Endothelial cell of umbilical vein (primary cell): Measurements from ENCODE around the gene PCSK6. TPM values are rescaled to one million over a fixed set of nuclear protein-coding genes. Genes with fewer than 3 reads are reported as not detected.
"Not testable (repeated sequence)": the region's sequence is repeated elsewhere in the genome, so short reads cannot be mapped to it uniquely, and the experiment has no call there.

Source experiments
- BruUV-seq: library from RNA; stranded (reverse); fragments of 400-500 nt; replicated peaks from 2 replicates; lab custom pipeline; 2021; lab: Mats Ljungman, UMichigan
- CTCF ChIA-PET: fragments of 300-600, 350-600 bp; sonication (Branson Sonifier 250); formaldehyde crosslinking; loops from one replicate; lab custom pipeline; 2021; ENCODE audit warnings: antibody characterized with exemption, inconsistent platforms; lab: Charles Lee
- POLR2A ChIA-PET: fragments of 300-600, 350-600 bp; sonication (Branson Sonifier 250); formaldehyde crosslinking; loops from one replicate; lab custom pipeline; 2021; ENCODE audit warnings: antibody characterized with exemption, inconsistent platforms; lab: Charles Lee
- DNase-seq: peaks from one replicate; pipeline ENCODE4 v3.0.0-alpha.2; 2011; ENCODE audit warnings: low read depth, low spot score
- FAIRE-seq: peaks from 2 replicates; lab custom pipeline; 2011; peaks lifted over from hg19 to GRCh38; lab: Jason Lieb, UNC
- H2AFZ ChIP-seq: 2 replicates; pipeline ENCODE4 v1.6.0; 2012; ENCODE audit warnings: low read depth, low read length, control low read depth, inconsistent platforms
- H3K27ac ChIP-seq: 2 replicates; pipeline ENCODE4 v1.5.1; 2011; ENCODE audit warnings: low read depth, mild to moderate bottlenecking, control low read depth, low read length, moderate library complexity; ENCODE audit not compliant: insufficient read depth
- H3K27me3 ChIP-seq, 2 experiments: 2 replicates each; pipeline versions ENCODE4 v1.6.0 to v1.6.1; 2011; ENCODE audit warnings: low read length in 2 of 2, mixed read lengths in 1 of 2; ENCODE audit not compliant: control insufficient read depth in 2 of 2, insufficient read depth in 2 of 2
- H3K36me3 ChIP-seq, 2 experiments: 2 replicates in 1 of 2; 3 replicates in 1 of 2; pipeline ENCODE4 v1.5.1; 2011; ENCODE audit warnings: low read length in 2 of 2, mild to moderate bottlenecking in 1 of 2, moderate library complexity in 1 of 2; ENCODE audit not compliant: control insufficient read depth in 2 of 2, insufficient read depth in 2 of 2; ENCODE audit errors: extremely low read depth in 1 of 2
- H3K4me1 ChIP-seq: 3 replicates; pipeline ENCODE4 v1.5.1; 2011; ENCODE audit warnings: mild to moderate bottlenecking, low read length; ENCODE audit not compliant: control insufficient read depth, insufficient read depth; ENCODE audit errors: extremely low read depth
- H3K4me2 ChIP-seq: 2 replicates; pipeline ENCODE4 v1.6.1; 2011; ENCODE audit warnings: low read length, control low read depth, mixed read lengths; ENCODE audit not compliant: insufficient read depth
- H3K4me3 ChIP-seq, 3 experiments: fragments of 200-600 bp in 1 of 3; sonication (generic), shearing (Covaris generic) in 1 of 3; replicated peaks in 1 of 3; 2 replicates each; pipeline ENCODE4 v1.5.1; 2011 to 2016; ENCODE audit warnings: control low read depth in 3 of 3, low read length in 3 of 3, mild to moderate bottlenecking in 2 of 3, inconsistent platforms in 1 of 3, low read depth in 1 of 3, moderate library complexity in 1 of 3; ENCODE audit not compliant: insufficient read depth in 1 of 3
- H3K79me2 ChIP-seq: 2 replicates; pipeline ENCODE4 v1.6.0; 2012; ENCODE audit warnings: low read length, inconsistent platforms; ENCODE audit not compliant: control insufficient read depth, insufficient read depth
- H3K9ac ChIP-seq: replicated peaks from 2 replicates; pipeline ENCODE3; 2011; ENCODE audit warnings: low read length, control low read depth; ENCODE audit not compliant: insufficient read depth; ENCODE audit errors: extremely low read depth
- H3K9me1 ChIP-seq: replicated peaks from 3 replicates; pipeline ENCODE4 v1.6.0; 2011; ENCODE audit warnings: mild to moderate bottlenecking, low read length; ENCODE audit not compliant: control insufficient read depth, insufficient read depth; ENCODE audit errors: extremely low read depth
- H3K9me3 ChIP-seq: replicated peaks from 2 replicates; pipeline ENCODE4 v1.5.1; 2012; ENCODE audit warnings: low read length, inconsistent platforms; ENCODE audit not compliant: control insufficient read depth, insufficient read depth
- H4K20me1 ChIP-seq: replicated peaks from 2 replicates; pipeline ENCODE3; 2011; ENCODE audit warnings: mild to moderate bottlenecking, low read length; ENCODE audit not compliant: control insufficient read depth, insufficient read depth; ENCODE audit errors: extremely low read depth
- EZH2 ChIP-seq: IDR thresholded peaks from 2 replicates; pipeline ENCODE4 v1.6.1; 2012; ENCODE audit warnings: borderline replicate concordance, low read depth, mild to moderate bottlenecking, moderate library complexity, low read length, inconsistent platforms; ENCODE audit not compliant: severe bottlenecking
- FOS ChIP-seq: IDR thresholded peaks from 2 replicates; pipeline ENCODE4 v1.6.1; 2011; ENCODE audit warnings: mild to moderate bottlenecking, low read length, moderate library complexity, borderline replicate concordance; ENCODE audit not compliant: insufficient read depth
- GATA2 ChIP-seq: IDR thresholded peaks from 2 replicates; pipeline ENCODE4 v1.7.0; 2011; ENCODE audit warnings: low read depth, mild to moderate bottlenecking, moderate library complexity, mixed read lengths, low read length; ENCODE audit not compliant: insufficient read length, insufficient read depth
- MYC ChIP-seq: IDR thresholded peaks from one replicate; pipeline ENCODE4 v1.6.1; 2011; ENCODE audit warnings: mild to moderate bottlenecking, low read depth, low read length
- dilution Hi-C: fragments of 300-500 bp; cut with MboI; formaldehyde crosslinking; loops from one replicate; pipeline ENCODE4 v1.15.0; 2019; ENCODE audit warnings: low sequenced_read_pairs; ENCODE audit not compliant: extremely low pct_ligation_motif_present
- intact Hi-C: fragments of 100-400 bp; cut with micrococcal nuclease; formaldehyde crosslinking; loops from one replicate; pipeline ENCODE4 v1.10.0; 2022
- polyA plus RNA-seq, 4 experiments: library from polyadenylated mRNA; depleted of rRNA in 3 of 4; stranded (reverse) in 3 of 4; unstranded in 1 of 4; fragments of >200 nt; gene quantifications; 2 replicates each; pipeline versions ENCODE4 v1.2.1 to v1.2.3, GENCODE V29; 2011 to 2012; ENCODE audit warnings: missing spikeins in 1 of 4
- total RNA-seq: library from RNA; stranded (reverse); gene quantifications from 2 replicates; pipeline ENCODE4 v1.2.3, GENCODE V29; 2021

Gene PCSK6
- total and polyA plus RNA-seq, 2 donors (not counting 3 experiments of a cell fraction or from before 2014, with no cell fraction given): 0.18 to 0.69 TPM

DNA sequence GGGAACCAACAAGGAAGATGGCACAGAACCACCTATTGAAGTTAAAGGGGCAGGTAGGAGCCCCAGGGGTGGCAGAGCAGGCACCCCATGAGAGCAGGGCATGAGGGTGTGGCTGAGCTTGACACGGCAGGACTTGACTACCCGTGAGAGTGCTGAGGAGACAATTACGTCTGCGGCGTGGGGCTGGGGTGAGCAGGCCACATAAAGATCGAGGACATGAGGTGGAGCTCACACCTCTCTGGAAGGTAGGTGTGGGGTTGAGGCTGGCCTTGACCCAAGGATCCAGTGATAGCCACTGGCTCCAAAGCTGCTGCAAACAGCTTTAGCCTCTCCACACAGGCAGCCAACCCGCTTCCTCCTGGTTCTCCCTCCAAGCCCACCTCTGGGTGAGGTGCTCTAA, 64.5 kb downstream of the PCSK6 start:
- H3K79me2 ChIP-seq: no peaks in the 10 kb centered on the region
- H3K27ac ChIP-seq: no peak overlapping the region
- dilution Hi-C loops: no loop called here
- POLR2A ChIA-PET: no interaction called here
- CTCF ChIA-PET: no interaction called here
- no peak overlapping the region for H3K4me3 ChIP-seq
- no peaks in the 10 kb centered on the region for H3K9me1 ChIP-seq
- H3K9me3 ChIP-seq: no peaks in the 10 kb centered on the region
- intact Hi-C loops: no loop called here
- no peak for TF ChIP-seq MYC
- H3K4me2 ChIP-seq: no peak overlapping the region
- no peak overlapping the region for H3K9ac ChIP-seq
- no peak for DNase-seq
- H3K4me1 ChIP-seq: no peaks in the 10 kb centered on the region
- H3K27me3 ChIP-seq: peaks cover 0 to 2% of the 10 kb centered on the region in 2 experiments
- no peak overlapping the region for H2AFZ ChIP-seq
- no TSS peak for BruUV-seq
- no peaks in the 10 kb centered on the region for H4K20me1 ChIP-seq
- FAIRE-seq: no peak
- H3K36me3 ChIP-seq: no peaks in the 10 kb centered on the region

DNA sequence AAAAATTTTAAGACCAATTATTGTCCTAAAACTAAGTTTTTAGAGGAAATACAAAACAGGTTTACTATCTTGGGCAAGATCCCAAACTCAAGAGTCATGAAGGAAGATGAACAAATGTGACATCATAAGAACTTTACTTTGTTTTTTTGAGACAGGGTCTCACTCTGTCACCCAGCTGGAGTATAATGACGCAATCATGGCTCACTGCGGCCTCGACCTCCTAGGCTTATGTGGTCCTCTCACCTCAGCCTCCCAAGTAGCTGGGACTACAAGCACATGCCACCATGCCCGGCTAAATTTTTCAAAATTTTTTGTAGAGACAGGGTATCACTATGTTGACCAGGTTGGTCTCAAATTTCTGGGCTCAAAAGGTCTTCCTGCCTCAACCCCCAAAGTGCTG, 69.3 kb downstream of the PCSK6 start:
- Histone ChIP-seq H2AFZ (no peak overlapping the region), H4K20me1 (no peaks in the 10 kb centered on the region), H3K4me2 (no peak overlapping the region), H3K9ac (no peak overlapping the region), H3K79me2 (no peaks in the 10 kb centered on the region), H3K4me3 (no peak overlapping the region), H3K27ac (no peak overlapping the region), H3K27me3 (peaks cover 0 to 2% of the 10 kb centered on the region in 2 experiments), H3K9me1 (no peaks in the 10 kb centered on the region), H3K9me3 (no peaks in the 10 kb centered on the region), H3K4me1 (no peaks in the 10 kb centered on the region), H3K36me3 (no peaks in the 10 kb centered on the region)
- dilution Hi-C loops: no loop called here
- ChIA-PET POLR2A (no interaction called here), CTCF (no interaction called here)
- FAIRE-seq (no peak), DNase-seq (no peak)
- BruUV-seq: no TSS peak
- intact Hi-C loops: no loop called here
- TF ChIP-seq GATA2 (no peak), FOS (no peak), EZH2 (no peak), MYC (no peak)

DNA sequence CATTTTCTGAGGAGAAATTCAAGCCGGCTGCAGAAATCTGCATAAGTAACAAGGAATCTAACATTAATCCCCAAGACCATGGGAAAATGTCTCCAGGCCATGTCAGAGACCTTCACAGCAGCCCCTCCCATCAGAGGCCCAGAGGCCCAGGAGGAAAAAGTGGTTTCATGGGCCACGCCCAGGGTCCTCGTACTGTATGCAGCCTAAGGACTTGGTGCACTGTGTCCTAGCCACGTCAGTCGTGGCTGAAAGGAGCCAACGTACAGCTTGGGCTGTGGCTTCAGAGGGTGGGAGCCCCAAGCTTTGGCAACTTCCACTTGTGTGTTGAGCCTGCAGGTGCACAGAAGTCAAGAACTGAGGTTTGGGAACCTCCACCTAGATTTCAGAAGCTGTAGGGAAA, 73.0 kb downstream of the PCSK6 start:
- H3K9me1 ChIP-seq, FAIRE-seq, intact Hi-C loops, dilution Hi-C loops, H4K20me1 ChIP-seq, H3K36me3 ChIP-seq, BruUV-seq, H3K79me2 ChIP-seq, H3K27me3 ChIP-seq, DNase-seq, H2AFZ ChIP-seq, H3K4me1 ChIP-seq, CTCF ChIA-PET, H3K27ac ChIP-seq, H3K9me3 ChIP-seq, POLR2A ChIA-PET, H3K9ac ChIP-seq, H3K4me3 ChIP-seq, H3K4me2 ChIP-seq: not testable (repeated sequence)
